HL-60 (cell line): ENCODE data around the gene OR5AU1.

Source experiments
- CTCF ChIP-seq: IDR thresholded peaks from one replicate; pipeline ENCODE4 v1.5.1; 2011; ENCODE audit warnings: low read length, control low read depth, inconsistent platforms; ENCODE audit not compliant: insufficient read depth
- GABPA ChIP-seq: IDR thresholded peaks from 2 replicates; pipeline ENCODE4 v1.6.1; 2012; ENCODE audit warnings: low read depth

DNA sequence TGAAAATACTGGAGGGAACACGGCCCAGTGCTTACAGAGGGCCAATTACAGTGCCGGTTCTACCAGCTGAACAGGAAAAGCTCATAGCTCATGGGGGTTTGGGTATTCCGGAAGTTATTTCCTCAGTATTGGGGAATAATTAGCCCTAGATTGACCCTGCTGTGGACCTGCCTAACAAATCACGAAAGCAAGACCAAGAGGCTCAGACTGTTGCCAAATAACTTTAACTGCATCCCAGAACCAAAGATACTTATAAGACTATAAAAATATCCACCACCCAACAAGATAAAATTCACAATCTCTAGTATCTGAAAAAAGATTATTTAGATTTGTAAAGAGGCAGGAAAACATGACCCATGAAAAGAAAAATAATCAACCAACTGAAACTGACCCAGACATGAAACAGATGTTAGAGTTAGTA is 8.0 kb upstream of the OR5AU1 start:
- TF ChIP-seq CTCF (no peak), GABPA (no peak)
